ENCODE results near the gene PKMYT1. TPM values are rescaled to one million over a fixed set of nuclear protein-coding genes. Genes with fewer than 3 reads are reported as not detected.
A peak's percentile ranks its signal among the peaks of the same experiment; 100 is the strongest.

The PKMYT1 gene
- total and polyA plus RNA-seq, 2 experiments from 2014 or later, result 90.9 to 100 TPM

GRCh38 chr16:2930236-2930635, 50.0 kb downstream of the PKMYT1 start (continued):
- TF ChIP-seq REST (IDR thresholded peaks at IDR 0.05; ENCODE audit: unreplicated experiment) (no peak), EZH2 (IDR thresholded peaks at IDR 0.05; ENCODE audit: low read depth, unreplicated experiment) (no peak)

- Mint-ChIP-seq H3K4me3 (no peak overlapping the region), H3K36me3 (ENCODE audit: low read depth) (peaks cover 17% of the 10 kb centered on the region; the same call in 2 of the 3 replicates)
Measured at GRCh38 chr16:2929693-2930092, 50.6 kb downstream of the PKMYT1 start.

GRCh38 chr16:2928796-2929195, 51.5 kb downstream of the PKMYT1 start:
- H3K27me3 ChIP-seq (ENCODE audit: insufficient read depth), result 0 out of 2 replicates have a peak, but pooled peaks cover 7% of the 10 kb centered on the region
- no peaks in the 10 kb centered on the region for H3K9me2 ChIP-seq (ENCODE audit: insufficient read depth)
- DNase-seq (ENCODE audit: low spot score) (no peak), ATAC-seq (no peak)
- no peak overlapping the region for H3K4me3 ChIP-seq
- H3K27me3 Mint-ChIP-seq (ENCODE audit: insufficient read depth, low read depth, poor library complexity), result peaks cover 11% of the 10 kb centered on the region
- no peaks in the 10 kb centered on the region for H3K79me2 ChIP-seq (replicated peaks; ENCODE audit: insufficient read depth)
- H3F3A ChIP-seq (replicated peaks; ENCODE audit: low read depth), result peaks cover 8% of the 10 kb centered on the region
- no peaks in the 10 kb centered on the region for H3K36me3 ChIP-seq (ENCODE audit: insufficient read depth)
- no peak overlapping the region for H3K4me2 ChIP-seq
- H3K4me1 ChIP-seq (ENCODE audit: insufficient read depth), result peaks cover 7% of the 10 kb centered on the region; the same call in 1 of the 2 replicates
- no peak overlapping the region for H3K27ac ChIP-seq (ENCODE audit: low read depth)
- no peak overlapping the region for H2AFZ ChIP-seq
- no peak overlapping the region; the same call in 2 of the 3 replicates for H3K4me3 Mint-ChIP-seq
- H3K36me3 Mint-ChIP-seq (ENCODE audit: low read depth), result peaks cover 10% of the 10 kb centered on the region; the same call in 1 of the 3 replicates
- peaks cover 9% of the 10 kb centered on the region; the same call in 2 of the 3 replicates for H3K9me3 Mint-ChIP-seq
- peaks cover 38% of the 10 kb centered on the region for H3K4me1 Mint-ChIP-seq
- H4K20me1 ChIP-seq (replicated peaks; ENCODE audit: insufficient read depth), result no peaks in the 10 kb centered on the region
- H3K27ac Mint-ChIP-seq, result peak overlapping the region; percentile 87
- TF ChIP-seq, protein P1, sequence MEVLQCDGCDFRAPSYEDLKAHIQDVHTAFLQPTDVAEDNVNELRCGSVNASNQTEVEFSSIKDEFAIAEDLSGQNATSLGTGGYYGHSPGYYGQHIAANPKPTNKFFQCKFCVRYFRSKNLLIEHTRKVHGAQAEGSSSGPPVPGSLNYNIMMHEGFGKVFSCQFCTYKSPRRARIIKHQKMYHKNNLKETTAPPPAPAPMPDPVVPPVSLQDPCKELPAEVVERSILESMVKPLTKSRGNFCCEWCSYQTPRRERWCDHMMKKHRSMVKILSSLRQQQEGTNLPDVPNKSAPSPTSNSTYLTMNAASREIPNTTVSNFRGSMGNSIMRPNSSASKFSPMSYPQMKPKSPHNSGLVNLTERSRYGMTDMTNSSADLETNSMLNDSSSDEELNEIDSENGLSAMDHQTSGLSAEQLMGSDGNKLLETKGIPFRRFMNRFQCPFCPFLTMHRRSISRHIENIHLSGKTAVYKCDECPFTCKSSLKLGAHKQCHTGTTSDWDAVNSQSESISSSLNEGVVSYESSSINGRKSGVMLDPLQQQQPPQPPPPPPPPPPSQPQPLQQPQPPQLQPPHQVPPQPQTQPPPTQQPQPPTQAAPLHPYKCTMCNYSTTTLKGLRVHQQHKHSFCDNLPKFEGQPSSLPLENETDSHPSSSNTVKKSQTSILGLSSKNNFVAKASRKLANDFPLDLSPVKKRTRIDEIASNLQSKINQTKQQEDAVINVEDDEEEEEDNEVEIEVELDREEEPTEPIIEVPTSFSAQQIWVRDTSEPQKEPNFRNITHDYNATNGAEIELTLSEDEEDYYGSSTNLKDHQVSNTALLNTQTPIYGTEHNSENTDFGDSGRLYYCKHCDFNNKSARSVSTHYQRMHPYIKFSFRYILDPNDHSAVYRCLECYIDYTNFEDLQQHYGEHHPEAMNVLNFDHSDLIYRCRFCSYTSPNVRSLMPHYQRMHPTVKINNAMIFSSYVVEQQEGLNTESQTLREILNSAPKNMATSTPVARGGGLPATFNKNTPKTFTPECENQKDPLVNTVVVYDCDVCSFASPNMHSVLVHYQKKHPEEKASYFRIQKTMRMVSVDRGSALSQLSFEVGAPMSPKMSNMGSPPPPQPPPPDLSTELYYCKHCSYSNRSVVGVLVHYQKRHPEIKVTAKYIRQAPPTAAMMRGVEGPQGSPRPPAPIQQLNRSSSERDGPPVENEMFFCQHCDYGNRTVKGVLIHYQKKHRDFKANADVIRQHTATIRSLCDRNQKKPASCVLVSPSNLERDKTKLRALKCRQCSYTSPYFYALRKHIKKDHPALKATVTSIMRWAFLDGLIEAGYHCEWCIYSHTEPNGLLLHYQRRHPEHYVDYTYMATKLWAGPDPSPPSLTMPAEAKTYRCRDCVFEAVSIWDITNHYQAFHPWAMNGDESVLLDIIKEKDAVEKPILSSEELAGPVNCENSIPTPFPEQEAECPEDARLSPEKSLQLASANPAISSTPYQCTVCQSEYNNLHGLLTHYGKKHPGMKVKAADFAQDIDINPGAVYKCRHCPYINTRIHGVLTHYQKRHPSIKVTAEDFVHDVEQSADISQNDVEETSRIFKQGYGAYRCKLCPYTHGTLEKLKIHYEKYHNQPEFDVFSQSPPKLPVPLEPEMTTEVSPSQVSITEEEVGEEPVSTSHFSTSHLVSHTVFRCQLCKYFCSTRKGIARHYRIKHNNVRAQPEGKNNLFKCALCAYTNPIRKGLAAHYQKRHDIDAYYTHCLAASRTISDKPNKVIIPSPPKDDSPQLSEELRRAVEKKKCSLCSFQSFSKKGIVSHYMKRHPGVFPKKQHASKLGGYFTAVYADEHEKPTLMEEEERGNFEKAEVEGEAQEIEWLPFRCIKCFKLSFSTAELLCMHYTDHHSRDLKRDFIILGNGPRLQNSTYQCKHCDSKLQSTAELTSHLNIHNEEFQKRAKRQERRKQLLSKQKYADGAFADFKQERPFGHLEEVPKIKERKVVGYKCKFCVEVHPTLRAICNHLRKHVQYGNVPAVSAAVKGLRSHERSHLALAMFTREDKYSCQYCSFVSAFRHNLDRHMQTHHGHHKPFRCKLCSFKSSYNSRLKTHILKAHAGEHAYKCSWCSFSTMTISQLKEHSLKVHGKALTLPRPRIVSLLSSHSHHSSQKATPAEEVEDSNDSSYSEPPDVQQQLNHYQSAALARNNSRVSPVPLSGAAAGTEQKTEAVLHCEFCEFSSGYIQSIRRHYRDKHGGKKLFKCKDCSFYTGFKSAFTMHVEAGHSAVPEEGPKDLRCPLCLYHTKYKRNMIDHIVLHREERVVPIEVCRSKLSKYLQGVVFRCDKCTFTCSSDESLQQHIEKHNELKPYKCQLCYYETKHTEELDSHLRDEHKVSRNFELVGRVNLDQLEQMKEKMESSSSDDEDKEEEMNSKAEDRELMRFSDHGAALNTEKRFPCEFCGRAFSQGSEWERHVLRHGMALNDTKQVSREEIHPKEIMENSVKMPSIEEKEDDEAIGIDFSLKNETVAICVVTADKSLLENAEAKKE (CRISPR knock-in tag; IDR thresholded peaks at IDR 0.05), result no peak
- TF ChIP-seq STAT1 (IDR thresholded peaks at IDR 0.05; ENCODE audit: unreplicated experiment), result no peak
- no peak for TF ChIP-seq ZNF114 (CRISPR knock-in tag; IDR thresholded peaks at IDR 0.05)

More at GRCh38 chr16:2929693-2930092, 50.6 kb downstream of the PKMYT1 start:
- H3K4me1 ChIP-seq (ENCODE audit: insufficient read depth), result peaks cover 7% of the 10 kb centered on the region; the same call in 1 of the 2 replicates
- H4K20me1 ChIP-seq (replicated peaks; ENCODE audit: insufficient read depth), result no peaks in the 10 kb centered on the region
- H3K4me2 ChIP-seq, result no peak overlapping the region
- no peak for DNase-seq (ENCODE audit: low spot score)
- H3K27me3 Mint-ChIP-seq (ENCODE audit: insufficient read depth, low read depth, poor library complexity), result peaks cover 13% of the 10 kb centered on the region
- no peak overlapping the region for H3K4me3 ChIP-seq
- peaks cover 9% of the 10 kb centered on the region; the same call in 2 of the 3 replicates for H3K9me3 Mint-ChIP-seq
- 0 out of 2 replicates have a peak, but pooled peaks cover 7% of the 10 kb centered on the region for H3K27me3 ChIP-seq (ENCODE audit: insufficient read depth)
- no peak overlapping the region for H3K27ac ChIP-seq (ENCODE audit: low read depth)
- no peak for TF ChIP-seq NANOG (IDR thresholded peaks at IDR 0.05; ENCODE audit: borderline replicate concordance)
- TF ChIP-seq, protein P2, sequence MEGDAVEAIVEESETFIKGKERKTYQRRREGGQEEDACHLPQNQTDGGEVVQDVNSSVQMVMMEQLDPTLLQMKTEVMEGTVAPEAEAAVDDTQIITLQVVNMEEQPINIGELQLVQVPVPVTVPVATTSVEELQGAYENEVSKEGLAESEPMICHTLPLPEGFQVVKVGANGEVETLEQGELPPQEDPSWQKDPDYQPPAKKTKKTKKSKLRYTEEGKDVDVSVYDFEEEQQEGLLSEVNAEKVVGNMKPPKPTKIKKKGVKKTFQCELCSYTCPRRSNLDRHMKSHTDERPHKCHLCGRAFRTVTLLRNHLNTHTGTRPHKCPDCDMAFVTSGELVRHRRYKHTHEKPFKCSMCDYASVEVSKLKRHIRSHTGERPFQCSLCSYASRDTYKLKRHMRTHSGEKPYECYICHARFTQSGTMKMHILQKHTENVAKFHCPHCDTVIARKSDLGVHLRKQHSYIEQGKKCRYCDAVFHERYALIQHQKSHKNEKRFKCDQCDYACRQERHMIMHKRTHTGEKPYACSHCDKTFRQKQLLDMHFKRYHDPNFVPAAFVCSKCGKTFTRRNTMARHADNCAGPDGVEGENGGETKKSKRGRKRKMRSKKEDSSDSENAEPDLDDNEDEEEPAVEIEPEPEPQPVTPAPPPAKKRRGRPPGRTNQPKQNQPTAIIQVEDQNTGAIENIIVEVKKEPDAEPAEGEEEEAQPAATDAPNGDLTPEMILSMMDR (conservative IDR thresholded peaks at IDR 0.05; ENCODE audit: low read depth in 2 of 2), result no peak
- ATAC-seq, result no peak
- H2AFZ ChIP-seq, result no peak overlapping the region
- H3K79me2 ChIP-seq (replicated peaks; ENCODE audit: insufficient read depth), result no peaks in the 10 kb centered on the region
- H3K36me3 ChIP-seq (ENCODE audit: insufficient read depth), result no peaks in the 10 kb centered on the region
- 0 out of 2 replicates have a peak overlapping the region, but pooled peaks have one; percentile 36 for H3K27ac Mint-ChIP-seq
- peaks cover 42% of the 10 kb centered on the region for H3K4me1 Mint-ChIP-seq
- no peaks in the 10 kb centered on the region for H3K9me2 ChIP-seq (ENCODE audit: insufficient read depth)
- H3F3A ChIP-seq (replicated peaks; ENCODE audit: low read depth), result peaks cover 5% of the 10 kb centered on the region; the same call in 1 of the 2 replicates

All from GM23338 (cell line).